NCI-H82 treated with DMSO at 0.1 percent for 48 hours (cell line): ENCODE results near the gene VAV3.
"Not testable (repeated sequence)": the region's sequence is repeated elsewhere in the genome, so short reads cannot be mapped to it uniquely, and the experiment has no call there.

Experiments
- DNase-seq: peaks from one replicate; lab custom pipeline; 2025; ENCODE audit not compliant: unreplicated experiment; lab: John Stamatoyannopoulos, UW

VAV3 gene

GRCh38 chr1:107762751-107763390, 202.1 kb downstream of the VAV3 start:
- no peak for DNase-seq

GRCh38 chr1:107760065-107760464, 204.9 kb downstream of the VAV3 start:
- DNase-seq = no peak

- DNase-seq = peak; percentile 49
These were observed 214.5 kb downstream of the VAV3 start for GRCh38 chr1:107750364-107750959.

- DNase-seq = peak; percentile 9
These were observed 216.4 kb downstream of the VAV3 start for GRCh38 chr1:107748531-107748930.

GRCh38 chr1:107741242-107741641, 223.7 kb downstream of the VAV3 start:
- DNase-seq = no peak

- no peak for DNase-seq
These were observed 224.4 kb downstream of the VAV3 start for GRCh38 chr1:107740579-107740978.

- no peak for DNase-seq
These were observed 225.3 kb downstream of the VAV3 start for GRCh38 chr1:107739651-107740050.

- DNase-seq = no peak
These were observed 225.8 kb downstream of the VAV3 start for GRCh38 chr1:107739201-107739600.

GRCh38 chr1:107733401-107733800, 231.6 kb downstream of the VAV3 start:
- DNase-seq = not testable (repeated sequence)

GRCh38 chr1:107727866-107728265, 237.1 kb downstream of the VAV3 start:
- DNase-seq = no peak

GRCh38 chr1:107726860-107727259, 238.1 kb downstream of the VAV3 start:
- no peak for DNase-seq

- no peak for DNase-seq
These were observed 240.3 kb downstream of the VAV3 start for GRCh38 chr1:107724648-107725047.

- DNase-seq = not testable (repeated sequence)
These were observed 244.8 kb downstream of the VAV3 start for GRCh38 chr1:107720210-107720609.

- no peak for DNase-seq
These were observed 255.0 kb downstream of the VAV3 start for GRCh38 chr1:107710005-107710404.

- no peak for DNase-seq
These were observed 257.9 kb downstream of the VAV3 start for GRCh38 chr1:107707111-107707510.

- no peak for DNase-seq
These were observed 258.8 kb downstream of the VAV3 start for GRCh38 chr1:107706182-107706581.

GRCh38 chr1:107704911-107705310, 260.1 kb downstream of the VAV3 start:
- no peak for DNase-seq

GRCh38 chr1:107702946-107703571, 261.9 kb downstream of the VAV3 start:
- no peak for DNase-seq

- not testable (repeated sequence) for DNase-seq
These were observed 264.3 kb downstream of the VAV3 start for GRCh38 chr1:107700651-107701050.

GRCh38 chr1:107698161-107698560, 266.8 kb downstream of the VAV3 start:
- no peak for DNase-seq

GRCh38 chr1:107695341-107695740, 269.6 kb downstream of the VAV3 start:
- no peak for DNase-seq

- DNase-seq = peak; percentile 71
These were observed 272.2 kb downstream of the VAV3 start for GRCh38 chr1:107692580-107693345.
